ENCODE measurements around the gene POLR1F. TPM values are rescaled to one million over a fixed set of nuclear protein-coding genes. Genes with fewer than 3 reads are reported as not detected.

The POLR1F gene
- total RNA-seq, 1 experiment from 2014 or later, result 20.7 TPM

DNA sequence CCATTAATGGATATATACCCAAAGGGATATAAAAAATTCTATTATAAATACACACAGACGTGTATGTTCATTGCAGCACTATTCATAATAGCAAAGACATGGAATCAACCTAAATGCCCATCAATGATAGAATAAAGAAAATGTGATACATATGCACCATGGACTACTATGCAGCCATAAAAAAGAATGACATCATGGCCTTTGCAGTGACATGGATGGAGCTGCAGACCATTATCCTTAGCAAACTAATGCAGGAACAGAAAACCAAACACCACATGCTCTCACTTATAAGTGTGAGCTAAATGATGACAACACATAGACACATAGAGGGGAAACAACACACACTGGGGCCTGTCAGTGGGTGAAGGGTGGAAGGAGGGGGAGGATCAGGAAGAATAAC lies 33.0 kb downstream of the POLR1F start:
- Histone ChIP-seq H3K4me1 (ENCODE audit: control insufficient read depth, insufficient read depth, low read length) (no peaks in the 10 kb centered on the region; the same call in 1 of the 2 replicates), H3K36me3 (ENCODE audit: control insufficient read depth, insufficient read depth, low read length) (no peaks in the 10 kb centered on the region), H3K27me3 (ENCODE audit: control insufficient read depth, insufficient read depth, low read length) (no peaks in the 10 kb centered on the region), H3K27ac (ENCODE audit: low read length) (no peak overlapping the region), H3K9me3 (ENCODE audit: control insufficient read depth, insufficient read depth, low read depth, low read length) (no peaks in the 10 kb centered on the region), H3K4me3 (ENCODE audit: low read depth in 2 of 2, low read length in 2 of 2) (no peak overlapping the region)
- TF ChIP-seq TCF7L2 (IDR thresholded peaks at IDR 0.05; ENCODE audit: low read depth, low read length) (no peak), POLR2AphosphoS5 (IDR thresholded peaks at IDR 0.05; ENCODE audit: low read depth, low read length) (no peak), SIN3A (IDR thresholded peaks at IDR 0.05; ENCODE audit: borderline replicate concordance, insufficient read depth, low read depth, low read length) (no peak), CTCF (IDR thresholded peaks at IDR 0.05) (no peak), REST (IDR thresholded peaks at IDR 0.05; ENCODE audit: insufficient read depth in 1 of 2, low read depth in 2 of 2, low read length in 1 of 2) (no peak)
- ChIA-PET CTCF (no interaction called here), POLR2A (no interaction called here)
- ATAC-seq (no peak), DNase-seq (ENCODE audit: low read depth, low spot score) (no peak)
- intact Hi-C loops (cut with micrococcal nuclease; ENCODE audit: unreplicated experiment) (no loop called here), in situ Hi-C loops (cut with HindIII; ENCODE audit: low pct_unique_long_range_greater_than_20kb, low sequenced_read_pairs) (no loop called here)
- BruUV-seq (replicated peaks), result no TSS peak

DNA sequence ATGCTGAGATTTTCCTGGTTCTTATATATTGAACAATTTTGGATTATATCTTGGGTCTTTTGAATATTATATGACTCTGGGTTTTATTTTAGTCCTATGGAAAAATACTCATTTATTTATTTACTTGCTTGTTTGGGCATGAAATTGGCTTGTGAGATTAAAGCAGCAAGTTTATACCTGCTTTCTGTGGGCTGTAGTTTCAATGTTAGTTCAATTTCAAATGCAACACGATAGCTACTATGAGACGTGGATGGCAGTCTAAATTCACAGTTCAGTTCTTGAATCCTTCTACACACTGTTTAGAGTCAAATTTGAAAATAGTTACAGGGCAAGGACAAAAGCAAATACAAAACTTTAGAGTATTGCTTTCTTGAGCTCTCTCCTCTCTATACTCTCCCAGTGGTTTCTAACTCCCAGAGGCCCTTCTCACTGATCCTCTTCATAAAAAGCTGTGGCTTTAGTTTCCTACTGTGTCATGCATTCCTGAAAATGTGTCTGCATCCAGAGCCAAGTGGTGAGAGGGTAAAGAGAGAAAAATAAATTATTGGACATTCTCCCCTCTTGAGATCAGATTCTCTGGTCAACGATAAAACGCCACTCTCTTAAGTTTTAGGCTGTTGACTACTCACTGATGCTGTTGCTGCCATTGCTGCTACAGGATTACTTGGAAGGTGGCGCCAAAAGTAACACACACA lies 34.4 kb downstream of the POLR1F start:
- H3K27me3 ChIP-seq (ENCODE audit: control insufficient read depth, insufficient read depth, low read length), result no peaks in the 10 kb centered on the region
- no peak overlapping the region for H3K4me3 ChIP-seq (ENCODE audit: low read depth in 2 of 2, low read length in 2 of 2)
- ChIA-PET POLR2A (no interaction called here), CTCF (no interaction called here)
- ATAC-seq (no peak), DNase-seq (ENCODE audit: low read depth, low spot score) (no peak)
- no peaks in the 10 kb centered on the region for H3K9me3 ChIP-seq (ENCODE audit: control insufficient read depth, insufficient read depth, low read depth, low read length)
- H3K27ac ChIP-seq (ENCODE audit: low read length), result no peak overlapping the region
- in situ Hi-C loops (cut with HindIII; ENCODE audit: low pct_unique_long_range_greater_than_20kb, low sequenced_read_pairs) (loop anchor here (25.0 kb wide), 1 partner anchor 1312 kb away; no protein-coding TSS in a partner anchor), intact Hi-C loops (cut with micrococcal nuclease; ENCODE audit: unreplicated experiment) (no loop called here)
- TF ChIP-seq SIN3A (IDR thresholded peaks at IDR 0.05; ENCODE audit: borderline replicate concordance, insufficient read depth, low read depth, low read length) (no peak), CTCF (IDR thresholded peaks at IDR 0.05) (peak; percentile 17; the same call in 1 of the 2 replicates)
- no TSS peak for BruUV-seq (replicated peaks)
- H3K36me3 ChIP-seq (ENCODE audit: control insufficient read depth, insufficient read depth, low read length), result no peaks in the 10 kb centered on the region
- H3K4me1 ChIP-seq (ENCODE audit: control insufficient read depth, insufficient read depth, low read length), result no peaks in the 10 kb centered on the region; the same call in 1 of the 2 replicates
